Measurements from ENCODE around the gene QRICH1.

- TF ChIP-seq CTCF (IDR thresholded peaks at IDR 0.05) (peak; percentile 98 to 100 (median 98)), EP300 (IDR thresholded peaks at IDR 0.05) (peak; percentile 33 to 83)
Observed at GRCh38 chr3:49021813-49022687, 71.8 kb downstream of the QRICH1 start, which contains the start of gene NDUFAF3.
